ENCODE data around the gene ADAMTSL2. TPM values are rescaled to one million over a fixed set of nuclear protein-coding genes. Genes with fewer than 3 reads are reported as not detected.

Gene ADAMTSL2
- polyA plus RNA-seq, 1 of the 3 experiments (the other 2 are of a cell fraction): 0.21 TPM

- TF ChIP-seq REST (IDR thresholded peaks at IDR 0.05; ENCODE audit: low read depth, low read length): no peak
- TF ChIP-seq MAX (IDR thresholded peaks at IDR 0.05; ENCODE audit: low read depth): no peak
Observed at GRCh38 chr9:133591116-133591910, 56.8 kb downstream of the ADAMTSL2 start (continued).

GRCh38 chr9:133591985-133592384 is 57.5 kb downstream of the ADAMTSL2 start:
- no peak for DNase-seq
- 57% methylated on average over 5 of the region's 10 CpGs for WGBS (ENCODE audit: low lambda C conversion rate)
- Histone ChIP-seq H3F3A (replicated peaks; ENCODE audit: insufficient read depth) (no peaks in the 10 kb centered on the region), H3K36me3 (replicated peaks in 1 of 2; ENCODE audit: control insufficient read depth in 1 of 2, insufficient read depth in 2 of 2, low read length in 1 of 2) (no peaks in the 10 kb centered on the region), H3K27me3 (ENCODE audit: insufficient read depth) (peaks cover under 1% of the 10 kb centered on the region; the same call in 1 of the 2 replicates), H4K20me1 (ENCODE audit: insufficient read depth) (no peaks in the 10 kb centered on the region), H3K27ac (ENCODE audit: low read depth in 2 of 2, low read length in 1 of 2) (peak overlapping the region in 1 of 2 experiments; percentile 72; a peak in 1 of 4 replicates), H2AFZ (ENCODE audit: low read depth) (no peak overlapping the region), H3K9me3 (0 out of 2 replicates have a peak, but pooled peaks cover 1% of the 10 kb centered on the region), H3K9me2 (no peaks in the 10 kb centered on the region), H3K79me2 (ENCODE audit: insufficient read depth) (no peaks in the 10 kb centered on the region), H3K9ac (no peak overlapping the region), H3K4me3 (ENCODE audit: low read depth in 2 of 2, low read length in 1 of 2) (no peak overlapping the region), H3K4me2 (no peak overlapping the region), H3K4me1 (ENCODE audit: control insufficient read depth in 1 of 2, insufficient read depth in 2 of 2, low read depth in 1 of 2, low read length in 1 of 2) (peaks cover 0 to 47% of the 10 kb centered on the region in 2 experiments; a peak in 1 of 4 replicates)
- TF ChIP-seq ELF1 (IDR thresholded peaks at IDR 0.05) (no peak), RCOR1 (IDR thresholded peaks at IDR 0.05; ENCODE audit: low read length) (no peak), CTCF (IDR thresholded peaks at IDR 0.05) (no peak), GABPA (IDR thresholded peaks at IDR 0.05; ENCODE audit: low read depth) (no peak), USF2 (IDR thresholded peaks at IDR 0.05; ENCODE audit: borderline replicate concordance, low read depth, low read length) (no peak), POLR2AphosphoS5 (IDR thresholded peaks at IDR 0.05; ENCODE audit: low read depth, low read length) (no peak), EZH2phosphoT487 (IDR thresholded peaks at IDR 0.05; ENCODE audit: borderline replicate concordance, low read depth) (no peak), IRF3 (IDR thresholded peaks at IDR 0.05; ENCODE audit: low read depth, low read length) (no peak), FOXJ3 (CRISPR knock-in tag; IDR thresholded peaks at IDR 0.05) (no peak), RXRA (IDR thresholded peaks at IDR 0.05; ENCODE audit: borderline replicate concordance, low read depth) (no peak)
- ChIA-PET POLR2A (interaction anchor here (1.3 to 1.8 kb wide), 2 partner anchors 44 to 67 kb away, joined by 3 to 4 read pairs; partner anchors contain the start of gene DBH), CTCF (interaction anchor here (0.9 to 9.1 kb wide), 5 partner anchors 12 to 58 kb away, joined by 3 to 102 read pairs (median 7); partner anchors contain the start of genes ADAMTSL2 and FAM163B)

All from SK-N-SH (cell line).